Glutamatergic neuron (in vitro differentiated cells): ENCODE measurements around the gene COPB2. TPM values are rescaled to one million over a fixed set of nuclear protein-coding genes. Genes with fewer than 3 reads are reported as not detected.
"Not testable (repeated sequence)": the region's sequence is repeated elsewhere in the genome, so short reads cannot be mapped to it uniquely, and the experiment has no call there.

ENCODE experiments used
- DNase-seq: peaks from one replicate; pipeline ENCODE4 v3.0.0; 2022
- H3K27ac Mint-ChIP-seq: one replicate; pipeline ENCODE4 v1.8.0; 2020; ENCODE audit warnings: mild to moderate bottlenecking, mixed read lengths, inconsistent platforms; ENCODE audit not compliant: unreplicated experiment
- H3K27me3 Mint-ChIP-seq: one replicate; pipeline ENCODE4 v1.8.0; 2020; ENCODE audit warnings: mild to moderate bottlenecking, moderate library complexity, mixed read lengths, inconsistent platforms; ENCODE audit not compliant: unreplicated experiment
- H3K36me3 Mint-ChIP-seq: one replicate; pipeline ENCODE4 v1.8.0; 2020; ENCODE audit warnings: mild to moderate bottlenecking, mixed read lengths, inconsistent platforms; ENCODE audit not compliant: unreplicated experiment
- H3K4me1 Mint-ChIP-seq: one replicate; pipeline ENCODE4 v1.8.0; 2020; ENCODE audit warnings: mild to moderate bottlenecking, low read depth, mixed read lengths, inconsistent platforms; ENCODE audit not compliant: unreplicated experiment
- H3K4me3 Mint-ChIP-seq: one replicate; pipeline ENCODE4 v1.8.0; 2020; ENCODE audit warnings: mild to moderate bottlenecking, mixed read lengths, inconsistent platforms; ENCODE audit not compliant: unreplicated experiment
- H3K9me3 Mint-ChIP-seq: one replicate; pipeline ENCODE4 v1.8.0; 2020; ENCODE audit warnings: mild to moderate bottlenecking, moderate library complexity, mixed read lengths, inconsistent platforms; ENCODE audit not compliant: unreplicated experiment
- total RNA-seq: library from RNA; stranded (reverse); fragmentation: NEBNext Ultra II Directional; extraction: Animal tissue kit (Norgen Biotek cat#: 25700); gene quantifications from one replicate; pipeline ENCODE4 v1.2.1, GENCODE V29; 2021; ENCODE audit not compliant: unreplicated experiment
- TF ChIP-seq, protein P1 (sequence below): fragments of 200-600 bp; sonication (generic); IDR thresholded peaks from one replicate; pipeline ENCODE4 v1.5.0; 2021; ENCODE audit not compliant: partially characterized antibody, unreplicated experiment

Gene COPB2
- total RNA-seq, 1 donor from 2014 or later = 127 TPM

GRCh38 chr3:139418144-139418543 lies 28.7 kb upstream of the COPB2 start:
- Mint-ChIP-seq H3K4me1 (peaks cover 3% of the 10 kb centered on the region), H3K36me3 (peaks cover 37% of the 10 kb centered on the region), H3K27me3 (peaks cover 2% of the 10 kb centered on the region), H3K9me3 (peaks cover 2% of the 10 kb centered on the region), H3K27ac (no peak overlapping the region), H3K4me3 (no peak overlapping the region)
- no peak for DNase-seq
- TF ChIP-seq, protein P1, sequence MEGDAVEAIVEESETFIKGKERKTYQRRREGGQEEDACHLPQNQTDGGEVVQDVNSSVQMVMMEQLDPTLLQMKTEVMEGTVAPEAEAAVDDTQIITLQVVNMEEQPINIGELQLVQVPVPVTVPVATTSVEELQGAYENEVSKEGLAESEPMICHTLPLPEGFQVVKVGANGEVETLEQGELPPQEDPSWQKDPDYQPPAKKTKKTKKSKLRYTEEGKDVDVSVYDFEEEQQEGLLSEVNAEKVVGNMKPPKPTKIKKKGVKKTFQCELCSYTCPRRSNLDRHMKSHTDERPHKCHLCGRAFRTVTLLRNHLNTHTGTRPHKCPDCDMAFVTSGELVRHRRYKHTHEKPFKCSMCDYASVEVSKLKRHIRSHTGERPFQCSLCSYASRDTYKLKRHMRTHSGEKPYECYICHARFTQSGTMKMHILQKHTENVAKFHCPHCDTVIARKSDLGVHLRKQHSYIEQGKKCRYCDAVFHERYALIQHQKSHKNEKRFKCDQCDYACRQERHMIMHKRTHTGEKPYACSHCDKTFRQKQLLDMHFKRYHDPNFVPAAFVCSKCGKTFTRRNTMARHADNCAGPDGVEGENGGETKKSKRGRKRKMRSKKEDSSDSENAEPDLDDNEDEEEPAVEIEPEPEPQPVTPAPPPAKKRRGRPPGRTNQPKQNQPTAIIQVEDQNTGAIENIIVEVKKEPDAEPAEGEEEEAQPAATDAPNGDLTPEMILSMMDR = no peak

DNA sequence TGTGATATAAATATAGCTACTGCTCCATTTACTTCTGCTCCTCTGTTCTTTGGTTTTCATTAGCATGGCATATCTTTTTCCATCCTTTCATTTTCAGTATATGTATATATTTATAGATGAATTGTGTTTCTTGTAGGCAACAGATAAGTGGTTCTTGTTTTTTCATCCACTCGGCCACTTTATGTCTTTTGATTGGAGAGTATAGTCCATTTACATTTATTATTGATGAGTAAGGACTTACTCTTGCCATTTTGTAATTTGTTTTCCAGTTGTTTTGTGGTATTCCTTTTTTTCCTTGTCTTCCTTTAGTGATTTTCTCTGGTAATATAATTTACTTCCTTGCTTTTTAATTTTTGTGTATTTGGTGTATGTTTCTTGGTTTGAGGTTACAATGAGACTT lies 26.8 kb upstream of the COPB2 start:
- TF ChIP-seq, protein P1 = no peak
- Mint-ChIP-seq H3K4me3 (no peak overlapping the region), H3K4me1 (peaks cover 3% of the 10 kb centered on the region), H3K27me3 (peaks cover 2% of the 10 kb centered on the region), H3K9me3 (peaks cover 2% of the 10 kb centered on the region), H3K27ac (no peak overlapping the region), H3K36me3 (peaks cover 48% of the 10 kb centered on the region)
- DNase-seq = no peak

DNA sequence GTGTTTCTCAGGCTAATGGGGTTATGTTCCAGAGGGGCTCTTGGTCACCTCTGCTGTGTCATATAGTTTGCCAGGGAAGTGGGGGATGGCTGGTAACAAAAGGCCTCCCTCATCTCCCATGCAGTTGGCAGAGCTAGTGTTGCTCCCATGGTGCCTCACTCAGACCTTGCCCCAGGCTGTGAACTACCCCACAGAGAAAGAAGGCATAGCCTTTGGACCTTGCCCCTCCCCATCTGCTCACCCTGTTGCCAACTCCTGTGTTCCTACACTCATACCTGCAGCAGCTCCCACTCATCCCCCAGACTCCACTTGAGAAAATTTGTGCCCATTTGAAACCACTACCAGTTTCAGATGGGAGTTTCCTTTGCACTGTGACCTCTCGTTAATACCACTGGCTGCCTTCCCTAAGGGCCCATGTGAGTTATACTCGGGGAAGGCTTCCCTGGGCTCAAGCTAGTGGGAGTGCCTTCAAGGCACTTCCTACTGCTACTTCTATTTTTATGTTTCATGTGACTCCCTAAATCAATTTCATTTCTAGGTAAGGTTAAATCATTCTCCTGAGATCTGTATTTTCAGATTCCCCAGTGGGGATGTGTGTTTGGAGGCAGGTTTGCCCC lies 25.3 kb upstream of the COPB2 start:
- TF ChIP-seq, protein P1 = no peak
- DNase-seq = no peak
- peaks cover 2% of the 10 kb centered on the region for H3K27me3 Mint-ChIP-seq
- no peak overlapping the region for H3K4me3 Mint-ChIP-seq
- peaks cover 2% of the 10 kb centered on the region for H3K9me3 Mint-ChIP-seq
- H3K36me3 Mint-ChIP-seq = peaks cover 48% of the 10 kb centered on the region
- peaks cover 3% of the 10 kb centered on the region for H3K4me1 Mint-ChIP-seq
- H3K27ac Mint-ChIP-seq = no peak overlapping the region

GRCh38 chr3:139412891-139413290 lies 23.4 kb upstream of the COPB2 start:
- not testable (repeated sequence) for H3K4me3 Mint-ChIP-seq, H3K27me3 Mint-ChIP-seq, H3K27ac Mint-ChIP-seq, H3K9me3 Mint-ChIP-seq, DNase-seq, H3K4me1 Mint-ChIP-seq
- peaks cover 51% of the 10 kb centered on the region for H3K36me3 Mint-ChIP-seq

DNA sequence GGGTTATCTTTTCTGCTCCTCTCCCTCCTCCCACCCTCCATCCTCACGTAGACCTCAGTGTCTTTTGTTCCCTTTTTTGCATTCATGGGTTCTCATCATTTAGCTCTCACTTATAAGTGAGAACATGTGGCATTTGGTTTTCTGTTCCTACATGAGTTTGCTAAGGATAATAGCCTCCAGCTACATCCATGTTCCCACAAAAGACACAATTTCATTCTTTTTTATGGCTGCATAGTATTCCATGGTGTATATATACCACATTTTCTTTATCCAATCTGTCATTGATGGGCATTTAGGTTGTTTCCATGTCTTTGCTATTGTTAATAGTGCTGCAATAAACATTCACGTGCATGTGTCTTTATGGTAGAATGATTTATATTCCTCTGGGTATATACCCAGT lies 11.7 kb upstream of the COPB2 start:
- Mint-ChIP-seq H3K9me3 (peaks cover 14% of the 10 kb centered on the region), H3K36me3 (peaks cover 11% of the 10 kb centered on the region)
- not testable (repeated sequence) for DNase-seq, H3K27ac Mint-ChIP-seq, H3K4me3 Mint-ChIP-seq, H3K27me3 Mint-ChIP-seq, H3K4me1 Mint-ChIP-seq

DNA sequence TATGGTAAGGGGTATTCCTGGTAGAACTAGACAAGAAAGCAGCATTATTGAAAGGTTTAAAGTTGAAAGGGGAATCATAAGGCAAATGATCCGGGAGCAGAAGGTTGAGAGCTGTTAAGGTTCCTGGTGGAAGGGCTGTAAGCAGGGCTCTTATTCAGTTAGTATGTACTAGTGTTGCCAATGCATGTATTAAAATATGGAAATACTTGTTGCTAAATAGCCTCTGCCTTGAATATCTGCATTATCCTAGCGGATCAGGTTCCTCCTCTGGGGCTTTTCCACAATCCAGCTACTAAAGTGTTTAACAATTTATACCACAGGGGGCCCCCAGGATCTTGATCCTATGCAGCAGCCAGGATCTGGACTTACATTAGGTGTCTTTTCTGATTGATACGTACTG lies 7.3 kb upstream of the COPB2 start:
- Mint-ChIP-seq H3K4me3 (no peak overlapping the region), H3K9me3 (no peaks in the 10 kb centered on the region), H3K4me1 (no peaks in the 10 kb centered on the region), H3K36me3 (no peaks in the 10 kb centered on the region), H3K27ac (no peak overlapping the region), H3K27me3 (no peaks in the 10 kb centered on the region)
- no peak for DNase-seq
- TF ChIP-seq, protein P1 = no peak
